ENCODE data around the gene OSBP. TPM values are rescaled to one million over a fixed set of nuclear protein-coding genes. Genes with fewer than 3 reads are reported as not detected.

OSBP gene
- total RNA-seq, 1 experiment from 2014 or later = 45.4 TPM

DNA sequence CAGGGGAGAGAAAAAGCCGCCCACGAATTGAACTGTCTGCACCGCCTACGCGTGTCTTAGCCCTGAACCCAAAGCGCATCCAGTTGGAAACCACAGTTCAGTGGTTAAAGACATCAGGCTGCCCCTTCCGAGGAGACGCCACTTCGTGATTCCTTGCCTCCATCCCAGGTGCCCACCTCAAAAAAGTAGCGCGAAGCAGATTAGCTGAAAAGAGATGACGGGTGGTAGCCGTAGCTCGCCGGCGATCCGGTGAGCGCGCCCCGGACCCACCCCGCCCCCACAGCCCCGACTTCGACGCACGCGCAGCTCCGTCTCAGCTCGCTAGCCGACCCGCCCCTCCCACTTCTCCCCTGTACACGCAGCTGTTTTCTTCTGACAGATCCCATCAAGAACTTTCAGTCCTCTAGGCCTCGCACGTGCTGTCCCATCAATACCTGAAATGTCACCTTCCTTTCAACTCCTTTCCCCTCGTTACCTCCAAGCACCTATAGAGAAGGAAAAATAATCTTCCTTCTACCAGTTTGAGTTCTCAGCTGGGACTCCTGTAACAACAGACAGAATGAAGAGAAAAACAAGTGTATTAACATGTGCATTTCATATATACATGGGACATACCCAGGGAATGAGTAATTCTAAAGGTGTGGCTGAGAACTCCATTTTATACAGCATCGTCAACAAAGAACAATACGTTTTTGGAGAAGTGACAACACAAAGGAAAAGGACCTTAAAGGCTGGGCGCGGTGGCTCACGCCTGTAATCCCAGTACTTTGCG lies 54.7 kb downstream of the OSBP start (continued):
- TF ChIP-seq, protein P1, sequence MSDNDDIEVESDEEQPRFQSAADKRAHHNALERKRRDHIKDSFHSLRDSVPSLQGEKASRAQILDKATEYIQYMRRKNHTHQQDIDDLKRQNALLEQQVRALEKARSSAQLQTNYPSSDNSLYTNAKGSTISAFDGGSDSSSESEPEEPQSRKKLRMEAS (CRISPR knock-in tag; IDR thresholded peaks at IDR 0.05) = no peak; the same call in 1 of the 2 replicates

DNA sequence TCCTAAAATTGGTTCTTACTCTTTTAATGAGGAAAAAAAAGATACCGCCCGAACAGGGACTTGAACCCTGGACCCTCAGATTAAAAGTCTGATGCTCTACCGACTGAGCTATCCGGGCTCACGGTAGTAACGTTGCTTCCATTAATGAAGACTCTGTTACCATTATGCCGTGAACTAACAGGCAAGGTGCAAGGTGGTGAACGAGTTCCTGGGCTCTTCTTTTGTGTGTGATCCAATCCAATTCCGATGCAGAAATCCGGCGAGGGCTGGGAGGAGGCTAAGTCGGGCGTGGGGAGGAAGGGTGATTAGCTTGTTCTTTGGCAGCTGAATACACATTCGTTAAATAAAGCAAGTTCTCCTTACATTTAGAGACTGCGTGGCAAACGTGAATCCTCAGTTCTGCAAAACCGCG lies 55.3 kb downstream of the OSBP start:
- Mint-ChIP-seq H3K27ac (peak overlapping the region; percentile 84; the same call in 1 of the 2 replicates), H3K36me3 (no peaks in the 10 kb centered on the region), H3K9me3 (no peaks in the 10 kb centered on the region), H3K27me3 (ENCODE audit: low read depth) (peaks cover 7% of the 10 kb centered on the region), H3K4me3 (peak overlapping the region; percentile 87), H3K4me1 (peaks cover 11% of the 10 kb centered on the region)
- POLR2A ChIA-PET = interaction anchor here (1.3 to 1.6 kb wide), 2 partner anchors 55 to 109 kb away, joined by 5 to 13 read pairs; partner anchors contain the start of genes OSBP and PATL1
- ATAC-seq (peak; percentile 27), DNase-seq (ENCODE audit: low spot score) (peak; percentile 77)
- TF ChIP-seq, protein P2, sequence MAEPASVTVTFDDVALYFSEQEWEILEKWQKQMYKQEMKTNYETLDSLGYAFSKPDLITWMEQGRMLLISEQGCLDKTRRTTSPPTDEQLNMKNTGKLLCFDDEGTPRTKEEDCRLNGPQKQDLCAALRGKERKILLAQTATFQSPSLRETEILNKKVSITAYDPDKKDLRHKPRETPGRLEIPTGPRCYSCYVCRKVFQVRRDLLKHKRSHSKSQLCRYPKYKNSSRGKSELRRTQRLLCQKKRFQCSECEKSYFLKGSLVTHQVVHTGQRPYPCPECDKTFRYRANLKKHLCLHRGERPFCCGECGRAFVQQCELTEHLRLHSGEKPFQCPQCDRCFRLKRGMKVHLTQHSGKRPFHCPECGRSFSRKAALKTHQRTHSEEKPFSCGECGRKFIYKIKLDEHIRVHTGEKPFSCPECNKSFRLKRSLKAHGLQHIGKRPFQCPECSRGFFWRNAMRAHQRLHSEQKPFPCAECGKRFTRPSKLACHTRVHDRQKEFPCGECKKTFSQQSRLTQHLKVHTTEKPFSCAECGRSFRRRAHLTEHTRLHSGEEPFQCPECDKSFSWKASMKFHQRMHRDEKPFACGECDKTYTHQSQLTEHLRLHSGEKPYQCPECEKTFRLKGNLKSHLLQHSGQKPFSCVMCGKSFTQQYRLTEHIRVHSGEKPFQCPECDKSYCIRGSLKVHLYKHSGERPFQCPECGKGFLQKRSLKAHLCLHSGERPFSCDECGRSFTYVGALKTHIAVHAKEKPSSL (CRISPR knock-in tag; conservative IDR thresholded peaks at IDR 0.05) = no peak
- TF ChIP-seq, protein P3, sequence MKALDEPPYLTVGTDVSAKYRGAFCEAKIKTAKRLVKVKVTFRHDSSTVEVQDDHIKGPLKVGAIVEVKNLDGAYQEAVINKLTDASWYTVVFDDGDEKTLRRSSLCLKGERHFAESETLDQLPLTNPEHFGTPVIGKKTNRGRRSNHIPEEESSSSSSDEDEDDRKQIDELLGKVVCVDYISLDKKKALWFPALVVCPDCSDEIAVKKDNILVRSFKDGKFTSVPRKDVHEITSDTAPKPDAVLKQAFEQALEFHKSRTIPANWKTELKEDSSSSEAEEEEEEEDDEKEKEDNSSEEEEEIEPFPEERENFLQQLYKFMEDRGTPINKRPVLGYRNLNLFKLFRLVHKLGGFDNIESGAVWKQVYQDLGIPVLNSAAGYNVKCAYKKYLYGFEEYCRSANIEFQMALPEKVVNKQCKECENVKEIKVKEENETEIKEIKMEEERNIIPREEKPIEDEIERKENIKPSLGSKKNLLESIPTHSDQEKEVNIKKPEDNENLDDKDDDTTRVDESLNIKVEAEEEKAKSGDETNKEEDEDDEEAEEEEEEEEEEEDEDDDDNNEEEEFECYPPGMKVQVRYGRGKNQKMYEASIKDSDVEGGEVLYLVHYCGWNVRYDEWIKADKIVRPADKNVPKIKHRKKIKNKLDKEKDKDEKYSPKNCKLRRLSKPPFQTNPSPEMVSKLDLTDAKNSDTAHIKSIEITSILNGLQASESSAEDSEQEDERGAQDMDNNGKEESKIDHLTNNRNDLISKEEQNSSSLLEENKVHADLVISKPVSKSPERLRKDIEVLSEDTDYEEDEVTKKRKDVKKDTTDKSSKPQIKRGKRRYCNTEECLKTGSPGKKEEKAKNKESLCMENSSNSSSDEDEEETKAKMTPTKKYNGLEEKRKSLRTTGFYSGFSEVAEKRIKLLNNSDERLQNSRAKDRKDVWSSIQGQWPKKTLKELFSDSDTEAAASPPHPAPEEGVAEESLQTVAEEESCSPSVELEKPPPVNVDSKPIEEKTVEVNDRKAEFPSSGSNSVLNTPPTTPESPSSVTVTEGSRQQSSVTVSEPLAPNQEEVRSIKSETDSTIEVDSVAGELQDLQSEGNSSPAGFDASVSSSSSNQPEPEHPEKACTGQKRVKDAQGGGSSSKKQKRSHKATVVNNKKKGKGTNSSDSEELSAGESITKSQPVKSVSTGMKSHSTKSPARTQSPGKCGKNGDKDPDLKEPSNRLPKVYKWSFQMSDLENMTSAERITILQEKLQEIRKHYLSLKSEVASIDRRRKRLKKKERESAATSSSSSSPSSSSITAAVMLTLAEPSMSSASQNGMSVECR (CRISPR knock-in tag; IDR thresholded peaks at IDR 0.05; ENCODE audit: borderline replicate concordance) = peak; percentile 19; the same call in 1 of the 2 replicates
- peak; percentile 29; the same call in 1 of the 2 replicates for TF ChIP-seq SP1 (CRISPR knock-in tag; conservative IDR thresholded peaks at IDR 0.05)
- TF ChIP-seq, protein P4, sequence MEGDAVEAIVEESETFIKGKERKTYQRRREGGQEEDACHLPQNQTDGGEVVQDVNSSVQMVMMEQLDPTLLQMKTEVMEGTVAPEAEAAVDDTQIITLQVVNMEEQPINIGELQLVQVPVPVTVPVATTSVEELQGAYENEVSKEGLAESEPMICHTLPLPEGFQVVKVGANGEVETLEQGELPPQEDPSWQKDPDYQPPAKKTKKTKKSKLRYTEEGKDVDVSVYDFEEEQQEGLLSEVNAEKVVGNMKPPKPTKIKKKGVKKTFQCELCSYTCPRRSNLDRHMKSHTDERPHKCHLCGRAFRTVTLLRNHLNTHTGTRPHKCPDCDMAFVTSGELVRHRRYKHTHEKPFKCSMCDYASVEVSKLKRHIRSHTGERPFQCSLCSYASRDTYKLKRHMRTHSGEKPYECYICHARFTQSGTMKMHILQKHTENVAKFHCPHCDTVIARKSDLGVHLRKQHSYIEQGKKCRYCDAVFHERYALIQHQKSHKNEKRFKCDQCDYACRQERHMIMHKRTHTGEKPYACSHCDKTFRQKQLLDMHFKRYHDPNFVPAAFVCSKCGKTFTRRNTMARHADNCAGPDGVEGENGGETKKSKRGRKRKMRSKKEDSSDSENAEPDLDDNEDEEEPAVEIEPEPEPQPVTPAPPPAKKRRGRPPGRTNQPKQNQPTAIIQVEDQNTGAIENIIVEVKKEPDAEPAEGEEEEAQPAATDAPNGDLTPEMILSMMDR (IDR thresholded peaks at IDR 0.05) = no peak
- no peak for TF ChIP-seq ZNF121 (CRISPR knock-in tag; IDR thresholded peaks at IDR 0.05)
- TF ChIP-seq, protein P5, sequence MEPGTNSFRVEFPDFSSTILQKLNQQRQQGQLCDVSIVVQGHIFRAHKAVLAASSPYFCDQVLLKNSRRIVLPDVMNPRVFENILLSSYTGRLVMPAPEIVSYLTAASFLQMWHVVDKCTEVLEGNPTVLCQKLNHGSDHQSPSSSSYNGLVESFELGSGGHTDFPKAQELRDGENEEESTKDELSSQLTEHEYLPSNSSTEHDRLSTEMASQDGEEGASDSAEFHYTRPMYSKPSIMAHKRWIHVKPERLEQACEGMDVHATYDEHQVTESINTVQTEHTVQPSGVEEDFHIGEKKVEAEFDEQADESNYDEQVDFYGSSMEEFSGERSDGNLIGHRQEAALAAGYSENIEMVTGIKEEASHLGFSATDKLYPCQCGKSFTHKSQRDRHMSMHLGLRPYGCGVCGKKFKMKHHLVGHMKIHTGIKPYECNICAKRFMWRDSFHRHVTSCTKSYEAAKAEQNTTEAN (CRISPR knock-in tag; IDR thresholded peaks at IDR 0.05) = 0 out of 2 replicates have a peak, but pooled peaks have one; percentile 48
- TF ChIP-seq RELA (CRISPR knock-in tag; IDR thresholded peaks at IDR 0.05; ENCODE audit: borderline replicate concordance) = no peak
- TF ChIP-seq GABPB1 (CRISPR knock-in tag; IDR thresholded peaks at IDR 0.05) = peak; percentile 18; the same call in 1 of the 2 replicates
- TF ChIP-seq JUN (CRISPR knock-in tag; IDR thresholded peaks at IDR 0.05) = no peak
- TF ChIP-seq FOXP1 (CRISPR knock-in tag; IDR thresholded peaks at IDR 0.05; ENCODE audit: borderline replicate concordance) = 0 out of 2 replicates have a peak, but pooled peaks have one; percentile 28
- peak; percentile 29; the same call in 1 of the 2 replicates for TF ChIP-seq MYBL2 (CRISPR knock-in tag; IDR thresholded peaks at IDR 0.05)
- no peak for TF ChIP-seq IRF2 (CRISPR knock-in tag; IDR thresholded peaks at IDR 0.05; ENCODE audit: borderline replicate concordance, low read depth)
- TF ChIP-seq, protein P6, sequence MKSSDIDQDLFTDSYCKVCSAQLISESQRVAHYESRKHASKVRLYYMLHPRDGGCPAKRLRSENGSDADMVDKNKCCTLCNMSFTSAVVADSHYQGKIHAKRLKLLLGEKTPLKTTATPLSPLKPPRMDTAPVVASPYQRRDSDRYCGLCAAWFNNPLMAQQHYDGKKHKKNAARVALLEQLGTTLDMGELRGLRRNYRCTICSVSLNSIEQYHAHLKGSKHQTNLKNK (CRISPR knock-in tag; IDR thresholded peaks at IDR 0.05) = 0 out of 2 replicates have a peak, but pooled peaks have one; percentile 2
- TF ChIP-seq NFE2L1 (CRISPR knock-in tag; IDR thresholded peaks at IDR 0.05) = peak; percentile 56; the same call in 1 of the 2 replicates
- TF ChIP-seq, protein P7, sequence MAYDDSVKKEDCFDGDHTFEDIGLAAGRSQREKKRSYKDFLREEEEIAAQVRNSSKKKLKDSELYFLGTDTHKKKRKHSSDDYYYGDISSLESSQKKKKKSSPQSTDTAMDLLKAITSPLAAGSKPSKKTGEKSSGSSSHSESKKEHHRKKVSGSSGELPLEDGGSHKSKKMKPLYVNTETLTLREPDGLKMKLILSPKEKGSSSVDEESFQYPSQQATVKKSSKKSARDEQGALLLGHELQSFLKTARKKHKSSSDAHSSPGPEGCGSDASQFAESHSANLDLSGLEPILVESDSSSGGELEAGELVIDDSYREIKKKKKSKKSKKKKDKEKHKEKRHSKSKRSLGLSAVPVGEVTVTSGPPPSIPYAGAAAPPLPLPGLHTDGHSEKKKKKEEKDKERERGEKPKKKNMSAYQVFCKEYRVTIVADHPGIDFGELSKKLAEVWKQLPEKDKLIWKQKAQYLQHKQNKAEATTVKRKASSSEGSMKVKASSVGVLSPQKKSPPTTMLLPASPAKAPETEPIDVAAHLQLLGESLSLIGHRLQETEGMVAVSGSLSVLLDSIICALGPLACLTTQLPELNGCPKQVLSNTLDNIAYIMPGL (CRISPR knock-in tag; IDR thresholded peaks at IDR 0.05) = 0 out of 2 replicates have a peak, but pooled peaks have one; percentile 43
- no peak for TF ChIP-seq ZNF396 (CRISPR knock-in tag; IDR thresholded peaks at IDR 0.05; ENCODE audit: borderline replicate concordance)
- CTCF ChIA-PET = interaction anchor here (0.8 to 1.2 kb wide), 5 partner anchors 8 to 502 kb away, joined by 3 to 6 read pairs (median 3); partner anchors contain the start of gene STX3
